HFFc6 (cell line): ENCODE results near the gene EPAS1. TPM values are rescaled to one million over a fixed set of nuclear protein-coding genes. Genes with fewer than 3 reads are reported as not detected.

Source experiments
- DNase-seq: peaks from one replicate; pipeline ENCODE4 v3.0.0-alpha.2; 2018
- H3K27ac Mint-ChIP-seq: 2 replicates; pipeline ENCODE4 v1.8.0; 2020; ENCODE audit warnings: mild to moderate bottlenecking, mixed read lengths
- H3K27me3 Mint-ChIP-seq: 2 replicates; pipeline ENCODE4 v1.8.0; 2021; ENCODE audit warnings: mild to moderate bottlenecking, moderate library complexity, mixed read lengths; ENCODE audit not compliant: insufficient read depth
- H3K36me3 Mint-ChIP-seq: 2 replicates; pipeline ENCODE4 v1.8.0; 2021; ENCODE audit warnings: low read depth, mixed read lengths
- H3K4me1 Mint-ChIP-seq: 2 replicates; pipeline ENCODE4 v1.8.0; 2020; ENCODE audit warnings: low read depth, mixed read lengths
- H3K4me3 Mint-ChIP-seq: 2 replicates; pipeline ENCODE4 v1.8.0; 2020; ENCODE audit warnings: mild to moderate bottlenecking, moderate library complexity, mixed read lengths
- H3K9me3 Mint-ChIP-seq: 2 replicates; pipeline ENCODE4 v1.8.0; 2020; ENCODE audit warnings: mild to moderate bottlenecking, mixed read lengths
- total RNA-seq, 6 experiments: library from RNA; stranded (reverse); fragmentation: NEBNext Ultra II Directional; extraction: Animal tissue kit (Norgen Biotek cat#: 25700); gene quantifications; 2 replicates in 1 of 6; 3 replicates in 5 of 6; pipeline ENCODE4 v1.2.3, GENCODE V29; 2021
- TF ChIP-seq, protein P1 (sequence below): fragments of 200-600 bp; sonication (generic); IDR thresholded peaks from 2 replicates; pipeline ENCODE4 v1.5.0; 2021; ENCODE audit warnings: antibody characterized with exemption, mild to moderate bottlenecking

EPAS1 gene
- total RNA-seq, 6 experiments from 2014 or later, result 93.5 to 115 (median 101) TPM

GRCh38 chr2:46332686-46333281 is 35.6 kb downstream of the EPAS1 start:
- peak overlapping the region; percentile 68 for H3K4me3 Mint-ChIP-seq
- TF ChIP-seq, protein P1, sequence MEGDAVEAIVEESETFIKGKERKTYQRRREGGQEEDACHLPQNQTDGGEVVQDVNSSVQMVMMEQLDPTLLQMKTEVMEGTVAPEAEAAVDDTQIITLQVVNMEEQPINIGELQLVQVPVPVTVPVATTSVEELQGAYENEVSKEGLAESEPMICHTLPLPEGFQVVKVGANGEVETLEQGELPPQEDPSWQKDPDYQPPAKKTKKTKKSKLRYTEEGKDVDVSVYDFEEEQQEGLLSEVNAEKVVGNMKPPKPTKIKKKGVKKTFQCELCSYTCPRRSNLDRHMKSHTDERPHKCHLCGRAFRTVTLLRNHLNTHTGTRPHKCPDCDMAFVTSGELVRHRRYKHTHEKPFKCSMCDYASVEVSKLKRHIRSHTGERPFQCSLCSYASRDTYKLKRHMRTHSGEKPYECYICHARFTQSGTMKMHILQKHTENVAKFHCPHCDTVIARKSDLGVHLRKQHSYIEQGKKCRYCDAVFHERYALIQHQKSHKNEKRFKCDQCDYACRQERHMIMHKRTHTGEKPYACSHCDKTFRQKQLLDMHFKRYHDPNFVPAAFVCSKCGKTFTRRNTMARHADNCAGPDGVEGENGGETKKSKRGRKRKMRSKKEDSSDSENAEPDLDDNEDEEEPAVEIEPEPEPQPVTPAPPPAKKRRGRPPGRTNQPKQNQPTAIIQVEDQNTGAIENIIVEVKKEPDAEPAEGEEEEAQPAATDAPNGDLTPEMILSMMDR, result no peak
- H3K36me3 Mint-ChIP-seq, result peaks cover 5% of the 10 kb centered on the region
- H3K9me3 Mint-ChIP-seq, result no peaks in the 10 kb centered on the region
- peak overlapping the region; percentile 92 for H3K27ac Mint-ChIP-seq
- peaks cover 2% of the 10 kb centered on the region; the same call in 1 of the 2 replicates for H3K27me3 Mint-ChIP-seq
- peak; percentile 37 for DNase-seq
- peaks cover 99% of the 10 kb centered on the region for H3K4me1 Mint-ChIP-seq

- no peak for DNase-seq
- TF ChIP-seq, protein P1, result peak; percentile 70
- no peaks in the 10 kb centered on the region for H3K9me3 Mint-ChIP-seq
- peaks cover 5% of the 10 kb centered on the region for H3K36me3 Mint-ChIP-seq
- H3K4me3 Mint-ChIP-seq, result peak overlapping the region; percentile 87
- H3K27ac Mint-ChIP-seq, result peak overlapping the region; percentile 92
- no peaks in the 10 kb centered on the region for H3K27me3 Mint-ChIP-seq
- H3K4me1 Mint-ChIP-seq, result peaks cover 88% of the 10 kb centered on the region
These were observed 36.7 kb downstream of the EPAS1 start for GRCh38 chr2:46333912-46334311.

DNA sequence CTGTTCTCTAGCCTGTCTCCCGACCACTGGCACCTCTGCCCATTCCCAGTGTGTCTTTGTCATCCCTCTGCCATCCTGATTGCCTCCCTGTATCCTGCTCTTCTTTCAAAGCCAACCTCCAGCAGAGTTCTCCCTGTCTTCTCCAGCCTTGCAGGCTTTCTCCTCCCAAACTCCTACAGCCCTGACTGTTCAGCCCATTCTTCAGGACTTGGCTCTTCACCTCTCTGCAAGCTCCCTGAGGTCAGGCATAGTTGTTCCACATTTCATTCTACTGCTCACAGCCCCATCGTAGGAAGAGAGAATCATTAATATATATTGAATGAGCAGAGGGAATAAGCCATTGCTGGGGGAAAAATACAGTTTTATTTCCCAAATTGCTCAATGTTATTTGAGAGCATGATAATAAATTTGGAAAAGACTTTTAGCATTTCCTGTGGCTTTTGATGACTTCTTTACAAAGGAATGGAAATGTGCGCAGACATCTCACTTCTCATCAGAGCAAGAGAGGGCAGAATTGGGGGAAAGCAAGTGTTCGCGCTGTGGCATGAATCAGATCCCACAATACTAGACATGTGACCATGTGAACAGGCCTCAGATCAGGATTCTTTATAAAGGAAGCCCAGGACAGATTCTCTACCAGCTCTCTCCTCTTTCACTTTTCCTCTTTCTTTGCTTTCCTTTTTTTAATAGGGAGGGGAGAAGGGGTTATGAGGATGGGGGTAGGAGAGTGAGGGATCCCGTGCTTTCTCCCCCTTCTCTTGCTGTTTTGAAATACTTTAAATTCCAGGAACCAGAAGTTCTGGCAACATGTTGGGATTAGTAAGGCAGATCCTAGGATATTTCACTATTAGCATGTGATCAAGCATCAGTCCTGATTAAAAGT is 37.4 kb downstream of the EPAS1 start:
- Mint-ChIP-seq H3K9me3 (no peaks in the 10 kb centered on the region), H3K36me3 (peaks cover 5% of the 10 kb centered on the region), H3K4me1 (peaks cover 81% of the 10 kb centered on the region), H3K4me3 (peak overlapping the region; percentile 87), H3K27me3 (no peaks in the 10 kb centered on the region), H3K27ac (peak overlapping the region; percentile 92)
- peak; percentile 97 for DNase-seq
- TF ChIP-seq, protein P1, result no peak

DNA sequence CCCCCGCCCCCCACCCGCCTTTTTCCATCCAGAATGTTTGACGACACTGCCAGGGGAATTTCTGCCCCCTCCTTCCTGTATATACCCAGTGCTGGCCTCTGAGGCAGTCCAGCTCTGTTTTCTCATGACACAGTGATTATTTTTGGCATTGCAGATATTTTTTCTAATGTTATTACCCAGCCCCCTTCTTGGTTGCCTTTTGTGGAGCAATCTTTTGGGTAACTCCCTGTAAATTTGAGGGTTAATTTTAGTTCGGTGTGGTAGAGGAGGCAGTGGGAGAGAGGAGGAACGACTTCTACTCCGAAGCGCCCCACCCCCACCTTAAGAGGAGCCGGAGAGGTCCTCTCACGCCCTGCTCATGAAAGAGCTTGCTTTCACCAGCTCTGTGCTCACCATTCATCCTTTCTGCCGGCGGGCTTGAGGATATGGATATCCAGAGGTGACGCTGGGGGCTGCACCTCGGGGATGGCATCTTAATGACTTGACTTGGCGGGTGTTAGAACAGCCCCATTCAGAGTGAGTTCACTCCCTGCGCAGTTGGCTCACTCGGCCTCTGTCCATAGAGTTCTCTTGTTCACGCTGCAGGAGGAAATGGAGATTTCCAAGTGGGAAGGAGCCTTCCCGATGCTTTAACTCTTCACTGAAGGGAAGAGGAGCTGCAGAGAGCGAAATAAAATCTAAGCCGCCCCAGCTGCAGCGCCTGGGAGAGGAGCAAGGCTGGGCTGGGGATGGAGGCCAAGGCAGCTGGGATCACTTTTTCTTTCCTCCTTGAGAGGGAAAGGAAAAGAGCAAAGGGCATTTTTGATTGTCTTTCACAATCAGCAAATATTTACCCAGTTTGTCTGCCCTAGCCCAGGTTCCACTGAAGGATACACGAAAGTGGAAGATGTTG is 38.4 kb downstream of the EPAS1 start:
- DNase-seq, result peak; percentile 47
- Mint-ChIP-seq H3K9me3 (no peaks in the 10 kb centered on the region), H3K27ac (peak overlapping the region; percentile 92), H3K4me1 (peaks cover 76% of the 10 kb centered on the region), H3K27me3 (no peaks in the 10 kb centered on the region), H3K36me3 (peaks cover 5% of the 10 kb centered on the region), H3K4me3 (peak overlapping the region; percentile 87)
- TF ChIP-seq, protein P1, result no peak

DNA sequence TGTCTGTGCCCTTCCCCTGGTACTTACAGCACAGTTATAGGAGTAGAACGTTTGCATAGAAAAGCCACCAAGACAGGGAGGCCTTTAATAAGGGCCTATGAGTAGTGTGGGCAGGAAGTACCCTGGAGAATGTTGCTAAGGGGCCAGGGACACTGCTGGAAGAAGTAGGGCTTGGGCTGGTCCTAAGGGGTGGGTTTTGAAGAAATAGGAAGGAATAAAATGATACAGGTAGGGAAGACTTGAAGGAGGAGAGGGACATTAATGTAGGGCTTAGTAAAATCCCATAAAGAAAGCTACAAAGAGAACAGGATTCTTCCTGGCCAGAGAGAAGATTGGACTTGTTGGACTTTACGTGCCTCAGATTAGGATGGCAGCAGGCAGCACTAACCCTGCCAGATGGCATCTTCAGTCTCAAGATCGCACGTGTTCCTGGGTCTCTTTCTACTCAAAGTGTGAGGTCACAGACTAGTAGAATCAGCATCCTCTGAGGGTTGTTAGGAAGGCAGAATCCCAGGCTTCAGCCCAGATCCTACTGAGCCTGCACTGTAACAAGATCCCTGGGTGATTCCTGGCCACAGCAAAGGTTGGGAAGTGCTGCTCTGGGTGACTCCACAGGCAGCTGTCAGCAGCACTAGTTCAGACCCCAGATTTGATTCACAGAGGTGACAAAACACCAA is 39.2 kb downstream of the EPAS1 start:
- Mint-ChIP-seq H3K27me3 (no peaks in the 10 kb centered on the region), H3K36me3 (peaks cover 5% of the 10 kb centered on the region), H3K4me3 (peak overlapping the region; percentile 87), H3K4me1 (peaks cover 76% of the 10 kb centered on the region), H3K27ac (peak overlapping the region; percentile 92), H3K9me3 (no peaks in the 10 kb centered on the region)
- TF ChIP-seq, protein P1, result no peak
- DNase-seq, result peak; percentile 28
